HG03469 (cell line): ENCODE data around the gene TMEM256.

ENCODE experiments used
- ATAC-seq: cut with Tn5 transposase; IDR thresholded peaks from one replicate; pipeline ENCODE4 v1.9.1; 2021; ENCODE audit warnings: mild to moderate bottlenecking, moderate library complexity, moderate number of reproducible peaks; ENCODE audit not compliant: unreplicated experiment

The TMEM256 gene

DNA sequence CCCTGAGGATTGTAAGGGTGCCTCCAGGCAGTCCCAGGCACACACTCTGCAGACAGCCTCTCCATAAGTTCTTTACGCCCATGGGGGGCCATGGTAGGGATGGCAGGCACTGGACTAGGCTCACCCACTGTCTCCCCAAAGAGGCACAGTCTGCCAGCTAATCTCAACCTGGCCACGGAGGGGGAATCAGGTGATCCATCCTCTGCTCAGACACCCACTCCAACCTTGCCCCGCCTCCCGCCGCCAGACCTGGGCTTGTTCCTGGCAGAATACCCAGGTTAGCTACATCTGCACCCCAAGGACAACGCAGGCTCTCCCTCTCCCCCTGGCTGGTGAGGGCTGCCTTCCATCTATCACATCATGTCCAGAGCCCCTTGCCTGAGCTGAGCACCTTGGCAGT, 5.0 kb upstream of the TMEM256 start:
- no peak for ATAC-seq

DNA sequence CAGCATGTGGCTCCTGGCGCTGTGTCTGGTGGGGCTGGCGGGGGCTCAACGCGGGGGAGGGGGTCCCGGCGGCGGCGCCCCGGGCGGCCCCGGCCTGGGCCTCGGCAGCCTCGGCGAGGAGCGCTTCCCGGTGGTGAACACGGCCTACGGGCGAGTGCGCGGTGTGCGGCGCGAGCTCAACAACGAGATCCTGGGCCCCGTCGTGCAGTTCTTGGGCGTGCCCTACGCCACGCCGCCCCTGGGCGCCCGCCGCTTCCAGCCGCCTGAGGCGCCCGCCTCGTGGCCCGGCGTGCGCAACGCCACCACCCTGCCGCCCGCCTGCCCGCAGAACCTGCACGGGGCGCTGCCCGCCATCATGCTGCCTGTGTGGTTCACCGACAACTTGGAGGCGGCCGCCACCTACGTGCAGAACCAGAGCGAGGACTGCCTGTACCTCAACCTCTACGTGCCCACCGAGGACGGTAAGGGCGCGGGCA, 4.4 kb upstream of the TMEM256 start:
- no peak for ATAC-seq

- no peak for ATAC-seq
Measured at GRCh38 chr17:7407485-7408251, 3.8 kb upstream of the TMEM256 start, which contains the start of gene NLGN2. Gene NLGN2, plus strand, starts transcription at chr17:7407845. Its CDS starts 411 bp downstream, at chr17:7408256.

- no peak for ATAC-seq
Measured at GRCh38 chr17:7407082-7407481, 3.2 kb upstream of the TMEM256 start.

DNA sequence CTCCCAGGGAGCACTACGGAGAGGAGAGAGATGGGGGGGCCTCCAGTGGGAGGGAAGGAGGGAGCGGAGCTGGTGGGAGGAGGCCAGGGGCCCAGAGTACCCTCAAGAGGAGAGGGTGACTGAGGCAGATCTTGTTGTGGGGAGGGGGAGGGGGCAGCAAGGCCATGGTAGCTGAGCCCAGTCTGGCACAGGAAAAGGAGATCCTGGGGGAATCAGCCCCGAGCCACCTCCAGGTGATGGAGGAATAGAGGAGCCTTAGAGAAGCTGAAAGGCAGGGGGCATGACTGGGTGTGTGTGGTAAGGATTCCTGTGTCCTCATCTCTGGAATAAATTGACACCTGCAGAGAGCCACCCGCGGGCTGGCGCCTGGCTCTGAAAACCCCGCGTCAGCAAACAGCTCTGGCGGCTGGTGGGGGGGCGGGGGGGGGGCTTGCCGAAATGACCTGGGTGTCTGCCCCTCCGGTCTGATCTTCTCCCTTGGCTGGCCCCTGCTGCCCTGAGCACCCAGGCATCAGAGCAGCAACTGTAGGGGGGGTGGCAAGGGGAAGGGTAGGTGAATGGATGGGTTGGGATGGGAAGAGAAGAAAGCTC, 2.4 kb upstream of the TMEM256 start:
- ATAC-seq = no peak

- no peak for ATAC-seq
Measured at GRCh38 chr17:7405350-7406234, 1.7 kb upstream of the TMEM256 start.

DNA sequence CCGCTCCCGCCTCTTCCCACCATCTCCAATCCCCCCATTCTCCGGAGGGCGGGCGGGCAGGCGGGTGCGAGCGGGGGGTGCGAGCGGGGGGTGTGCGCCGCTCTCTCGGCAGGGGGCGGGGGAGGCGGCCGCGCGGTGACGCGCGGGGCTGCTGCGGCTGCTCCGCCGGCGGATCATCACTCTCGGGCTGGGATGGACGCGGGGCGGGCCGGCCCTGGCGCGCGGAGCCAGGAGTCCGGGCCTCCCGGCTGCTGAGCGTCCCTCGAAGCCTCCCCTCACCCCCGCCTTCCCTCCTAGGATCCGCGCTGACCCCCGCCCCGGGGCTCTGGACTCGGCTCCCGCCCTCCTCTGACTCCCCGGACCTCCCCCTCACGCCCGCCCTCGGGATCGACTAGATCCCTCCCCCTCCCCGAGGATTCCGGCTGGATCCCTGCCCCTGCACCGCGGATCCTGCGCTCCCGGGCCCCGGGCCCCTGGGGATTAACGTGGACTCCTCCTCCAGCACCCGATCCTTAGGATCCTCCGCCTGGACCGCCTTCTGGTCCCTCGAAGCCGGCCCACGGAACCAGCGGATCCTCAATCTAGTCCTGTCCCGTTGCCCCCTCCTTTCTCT, 946 bp upstream of the TMEM256 start:
- no peak for ATAC-seq

DNA sequence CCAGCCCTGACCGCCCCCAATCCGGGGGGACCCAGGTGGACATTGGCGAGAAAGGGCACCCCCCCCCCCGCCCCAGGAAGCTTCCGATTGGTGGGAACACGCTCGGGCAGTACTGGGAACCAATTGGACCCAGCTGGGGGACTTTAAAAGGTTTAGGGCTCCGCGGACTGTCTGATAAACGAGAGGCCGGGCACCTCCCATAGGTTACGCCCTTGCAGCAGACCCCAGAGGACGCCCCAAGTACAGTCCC, 245 bp downstream of the TMEM256 start:
- ATAC-seq = no peak

GRCh38 chr17:7403043-7403726, 712 bp downstream of the TMEM256 start:
- no peak for ATAC-seq

DNA sequence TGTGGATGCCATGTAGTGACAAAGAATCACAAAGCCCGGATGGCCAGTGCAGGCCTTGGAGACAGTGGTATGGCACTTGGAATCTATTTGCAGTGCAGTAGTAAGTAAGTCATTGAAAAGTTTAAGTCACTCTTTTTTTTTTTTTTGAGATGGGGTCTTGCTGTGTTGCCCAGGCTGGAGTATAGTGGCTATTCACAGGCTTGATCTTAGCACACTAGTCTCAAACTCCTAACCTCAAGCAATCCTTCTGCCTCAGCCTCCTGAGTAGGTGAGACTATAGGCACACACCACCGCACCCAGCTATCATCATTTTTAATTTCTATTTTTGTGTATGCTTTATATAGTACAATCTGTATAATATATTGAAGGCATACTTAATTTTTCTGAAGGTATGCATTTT, 5.3 kb downstream of the TMEM256 start:
- no peak for ATAC-seq

DNA sequence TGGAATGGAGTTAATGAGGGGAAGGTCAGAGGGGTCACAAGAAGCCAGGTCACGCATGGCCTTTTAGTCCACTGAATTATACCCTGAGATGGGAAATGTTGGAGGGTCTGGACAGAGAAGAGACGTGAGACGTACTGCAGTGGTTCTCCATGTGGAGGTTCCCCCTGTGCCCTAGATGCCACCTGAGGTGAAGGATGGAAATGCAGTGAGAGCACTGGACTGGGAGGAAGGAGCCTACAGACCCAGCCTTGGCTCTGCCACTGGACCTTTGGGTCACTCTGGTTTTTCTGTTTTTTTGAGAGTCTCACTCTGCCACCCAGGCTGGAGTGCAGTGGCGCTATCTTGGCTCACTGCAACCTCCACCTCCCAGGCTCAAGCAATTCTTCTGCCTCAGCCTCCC, 7.8 kb downstream of the TMEM256 start:
- no peak for ATAC-seq

DNA sequence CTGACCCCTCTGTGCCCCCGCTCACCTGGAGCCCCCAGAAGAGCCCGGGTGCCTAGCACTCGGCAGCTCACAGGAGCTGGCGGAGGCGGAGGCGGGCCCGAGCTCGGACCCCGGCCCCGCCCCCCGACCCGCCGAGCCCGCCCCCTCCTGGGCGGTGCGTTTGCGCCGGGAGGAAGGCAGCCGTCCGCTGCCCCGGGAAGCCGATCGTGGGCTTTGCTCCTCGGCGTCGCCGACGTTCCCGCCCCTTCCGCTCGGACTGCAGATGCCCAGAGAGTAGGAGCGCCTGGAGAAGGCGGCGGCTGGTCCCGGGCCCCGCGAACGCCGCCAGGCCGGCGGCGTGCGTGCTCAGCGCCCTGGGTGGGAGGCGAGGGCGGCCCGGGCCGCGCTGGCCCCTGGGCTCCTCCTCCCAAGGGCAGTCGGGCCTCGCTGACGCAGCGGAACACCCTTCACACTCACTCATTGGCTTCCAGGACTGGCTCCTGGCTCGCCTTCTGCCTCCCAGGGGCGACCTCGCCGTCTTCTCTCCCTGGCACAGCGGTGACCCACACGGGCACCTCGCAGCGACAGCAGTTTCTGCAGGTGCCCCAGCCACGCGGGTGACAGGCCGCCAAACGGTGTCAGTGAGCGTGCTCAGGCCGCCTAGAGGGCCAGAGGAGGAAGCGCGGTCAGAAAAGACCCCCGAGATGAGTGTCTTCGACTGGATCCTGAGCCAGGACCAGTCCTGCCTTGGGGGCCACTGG, 9.3 kb downstream of the TMEM256 start, which contains the start of gene PLSCR3:
PLSCR3 (minus strand) TSS at position 74 of the 740 bp plus-strand sequence. CDS start 415 bp downstream, outside the sequence.
- ATAC-seq = no peak

DNA sequence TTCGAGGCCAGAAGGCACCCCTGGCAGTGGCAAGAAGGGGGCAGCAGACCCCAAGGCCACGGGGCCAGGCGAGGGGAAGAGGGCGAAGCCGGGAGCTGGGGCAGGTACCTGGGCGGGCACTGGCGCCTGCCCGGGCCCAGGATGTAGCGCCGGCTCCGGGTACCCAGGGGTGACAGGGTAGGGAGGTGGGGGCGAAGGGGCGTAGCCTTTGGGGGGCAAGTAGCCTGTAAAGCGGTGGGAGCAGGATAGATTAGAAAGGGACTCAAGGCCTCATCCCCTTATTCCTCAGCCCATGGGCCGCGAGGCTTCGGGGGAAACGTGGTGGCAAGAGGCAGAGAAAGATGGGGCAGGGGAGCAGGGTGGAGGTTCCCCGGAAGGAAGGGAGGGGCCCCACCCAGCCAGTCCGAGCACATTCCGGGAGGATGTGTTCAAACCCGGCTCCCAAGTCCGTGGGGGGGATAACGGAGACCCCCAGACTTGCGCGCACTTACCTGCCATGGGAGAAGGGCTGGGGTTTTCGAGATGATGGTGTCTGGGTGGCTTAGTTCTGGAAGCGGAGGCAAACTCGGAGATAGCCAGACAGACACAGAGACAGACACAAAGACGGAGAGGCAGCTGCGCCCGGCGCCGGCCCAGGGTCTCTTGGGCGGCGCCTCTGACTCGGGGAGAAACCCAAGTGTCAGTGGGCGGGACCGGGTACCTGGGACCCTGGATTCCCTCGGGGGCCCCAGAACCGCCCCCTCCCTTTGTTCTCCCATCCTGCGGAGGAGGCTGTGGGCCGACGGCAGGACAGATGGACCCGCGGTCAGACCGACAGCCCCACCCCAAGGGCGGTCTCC, 10.1 kb downstream of the TMEM256 start:
- no peak for ATAC-seq

- no peak for ATAC-seq
Measured at GRCh38 chr17:7392696-7393612, 10.9 kb downstream of the TMEM256 start.

GRCh38 chr17:7391307-7391706, 12.6 kb downstream of the TMEM256 start:
- no peak for ATAC-seq

GRCh38 chr17:7389924-7390910, 13.7 kb downstream of the TMEM256 start:
- ATAC-seq = no peak

- ATAC-seq = no peak
Measured at GRCh38 chr17:7388856-7389255, 15.0 kb downstream of the TMEM256 start.
